GM12878 (cell line): ENCODE results near the gene GABPA. TPM values are rescaled to one million over a fixed set of nuclear protein-coding genes. Genes with fewer than 3 reads are reported as not detected.

ENCODE experiments used
- polyA plus RNA-seq, 11 experiments: library from polyadenylated mRNA; depleted of rRNA in 4 of 11; unstranded in 6 of 11; stranded (reverse) in 5 of 11; fragments of >200 nt; fragmentation: Nextera tagmentation in 4 of 11; fragmentation: Illumina TruSeq in 1 of 11; extraction: Ambion mirVana in 4 of 11; extraction: Trizol in 1 of 11; gene quantifications; 1 replicate in 1 of 11; 2 replicates in 10 of 11; pipeline versions ENCODE4 v1.2.1 to v1.2.3, GENCODE V29; 2011 to 2016; ENCODE audit warnings: inconsistent platforms in 2 of 11, missing spikeins in 2 of 11, low read depth in 1 of 11
- total RNA-seq, 4 experiments: library from RNA; depleted of rRNA in 3 of 4; stranded (reverse); fragments of >200 nt in 3 of 4; fragmentation: Illumina TruSeq in 1 of 4; extraction: Trizol in 1 of 4; gene quantifications; 2 replicates each; pipeline versions ENCODE4 v1.2.1 to v1.2.3, GENCODE V29; 2013 to 2021

Gene GABPA
- total and polyA plus RNA-seq, 10 of the 15 experiments (the other 5 are each of a cell fraction or from before 2014, with no cell fraction given), result 7.6 to 25.6 (median 22.9) TPM

Other genes starting within 250 kb of the GABPA start
- 80.5 and 100 TPM in 2 replicates for gene MRPL39, start 127.5 kb upstream of the GABPA start, total RNA-seq (2014; rRNA removed)
- 109 and 118 TPM in 2 replicates for gene MRPL39, start 127.5 kb upstream of the GABPA start, total RNA-seq (2014; rRNA removed; fragmentation: Illumina TruSeq; extraction: Trizol)
- gene MRPL39, start 127.5 kb upstream of the GABPA start, total RNA-seq (2021), result 68.8 and 71.4 TPM in 2 replicates
- gene MRPL39, start 127.5 kb upstream of the GABPA start, polyA plus RNA-seq (2011; rRNA removed), result 111 and 168 TPM in 2 replicates
- gene MRPL39, start 127.5 kb upstream of the GABPA start, polyA plus RNA-seq (2014; fragmentation: Illumina TruSeq; extraction: Trizol), result 109 and 120 TPM in 2 replicates
- gene MRPL39, start 127.5 kb upstream of the GABPA start, polyA plus RNA-seq (2014; fragmentation: Nextera tagmentation; extraction: Ambion mirVana), result 100 to 1,000 TPM; 220 to 292 TPM
- gene MRPL39, start 127.5 kb upstream of the GABPA start, polyA plus RNA-seq (2014; rRNA removed), result 95.4 and 122 TPM in 2 replicates
- gene MRPL39, start 127.5 kb upstream of the GABPA start, polyA plus RNA-seq (2016; fragmentation: Nextera tagmentation; extraction: Ambion mirVana), result 100 to 1,000 TPM; 221 to 230 TPM
- 2.7 and 3.9 TPM in 2 replicates for gene JAM2, start 95.7 kb upstream of the GABPA start, total RNA-seq (2014; rRNA removed)
- 6.4 and 7.1 TPM in 2 replicates for gene JAM2, start 95.7 kb upstream of the GABPA start, total RNA-seq (2014; rRNA removed; fragmentation: Illumina TruSeq; extraction: Trizol)
- 6.7 and 9.6 TPM in 2 replicates for gene JAM2, start 95.7 kb upstream of the GABPA start, total RNA-seq (2021)
- 30.4 and 45.2 TPM in 2 replicates for gene JAM2, start 95.7 kb upstream of the GABPA start, polyA plus RNA-seq (2011; rRNA removed)
- 10.4 and 15.9 TPM in 2 replicates for gene JAM2, start 95.7 kb upstream of the GABPA start, polyA plus RNA-seq (2014; fragmentation: Illumina TruSeq; extraction: Trizol)
- 1 to 10 TPM; 2.1 to 4.3 TPM for gene JAM2, start 95.7 kb upstream of the GABPA start, polyA plus RNA-seq (2014; fragmentation: Nextera tagmentation; extraction: Ambion mirVana)
- gene JAM2, start 95.7 kb upstream of the GABPA start, polyA plus RNA-seq (2014; rRNA removed), result 8.1 and 9.4 TPM in 2 replicates
- 10 to 100 TPM in 1 of 2 experiments, 1 to 10 TPM in 1; 9.1 to 10.8 TPM for gene JAM2, start 95.7 kb upstream of the GABPA start, polyA plus RNA-seq (2016; fragmentation: Nextera tagmentation; extraction: Ambion mirVana)
- gene ATP5PF, start 68 bp upstream of the GABPA start, total RNA-seq (2014; rRNA removed), result 103 and 110 TPM in 2 replicates
- gene ATP5PF, start 68 bp upstream of the GABPA start, total RNA-seq (2014; rRNA removed; fragmentation: Illumina TruSeq; extraction: Trizol), result 170 and 175 TPM in 2 replicates
- 140 and 147 TPM in 2 replicates for gene ATP5PF, start 68 bp upstream of the GABPA start, total RNA-seq (2021)
- gene ATP5PF, start 68 bp upstream of the GABPA start, polyA plus RNA-seq (2011; rRNA removed), result 257 and 338 TPM in 2 replicates
- gene ATP5PF, start 68 bp upstream of the GABPA start, polyA plus RNA-seq (2014; fragmentation: Illumina TruSeq; extraction: Trizol), result 534 and 796 TPM in 2 replicates
- gene ATP5PF, start 68 bp upstream of the GABPA start, polyA plus RNA-seq (2014; fragmentation: Nextera tagmentation; extraction: Ambion mirVana), result 1,000 to 10,000 TPM; 1,189 to 1,604 TPM
- gene ATP5PF, start 68 bp upstream of the GABPA start, polyA plus RNA-seq (2014; rRNA removed), result 375 and 439 TPM in 2 replicates
- gene ATP5PF, start 68 bp upstream of the GABPA start, polyA plus RNA-seq (2016; fragmentation: Nextera tagmentation; extraction: Ambion mirVana), result 100 to 1,000 TPM; 851 to 853 TPM